ENCODE measurements around the gene CUX1.

CUX1 gene

DNA sequence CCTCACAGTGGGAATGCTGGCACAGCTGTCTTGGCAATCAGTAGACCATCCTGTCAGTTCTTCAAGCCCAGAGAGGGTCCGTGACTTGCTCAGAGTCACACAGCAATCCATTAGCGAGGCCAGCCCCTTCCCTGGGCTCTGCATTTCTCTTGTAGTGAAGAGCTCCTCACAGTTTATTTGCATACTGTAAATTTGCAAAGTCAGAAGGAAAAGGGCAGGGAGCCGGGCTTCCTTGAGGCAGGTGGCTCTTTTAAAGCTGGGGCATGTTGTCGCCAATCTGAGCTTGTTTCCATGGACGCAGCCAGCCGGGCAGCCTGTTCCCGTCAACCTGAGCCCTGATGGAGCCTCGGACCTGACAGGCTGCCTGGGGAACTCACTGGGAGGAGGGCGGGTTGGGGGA lies 123.4 kb downstream of the CUX1 start:
- no peak for DNase-seq

DNA sequence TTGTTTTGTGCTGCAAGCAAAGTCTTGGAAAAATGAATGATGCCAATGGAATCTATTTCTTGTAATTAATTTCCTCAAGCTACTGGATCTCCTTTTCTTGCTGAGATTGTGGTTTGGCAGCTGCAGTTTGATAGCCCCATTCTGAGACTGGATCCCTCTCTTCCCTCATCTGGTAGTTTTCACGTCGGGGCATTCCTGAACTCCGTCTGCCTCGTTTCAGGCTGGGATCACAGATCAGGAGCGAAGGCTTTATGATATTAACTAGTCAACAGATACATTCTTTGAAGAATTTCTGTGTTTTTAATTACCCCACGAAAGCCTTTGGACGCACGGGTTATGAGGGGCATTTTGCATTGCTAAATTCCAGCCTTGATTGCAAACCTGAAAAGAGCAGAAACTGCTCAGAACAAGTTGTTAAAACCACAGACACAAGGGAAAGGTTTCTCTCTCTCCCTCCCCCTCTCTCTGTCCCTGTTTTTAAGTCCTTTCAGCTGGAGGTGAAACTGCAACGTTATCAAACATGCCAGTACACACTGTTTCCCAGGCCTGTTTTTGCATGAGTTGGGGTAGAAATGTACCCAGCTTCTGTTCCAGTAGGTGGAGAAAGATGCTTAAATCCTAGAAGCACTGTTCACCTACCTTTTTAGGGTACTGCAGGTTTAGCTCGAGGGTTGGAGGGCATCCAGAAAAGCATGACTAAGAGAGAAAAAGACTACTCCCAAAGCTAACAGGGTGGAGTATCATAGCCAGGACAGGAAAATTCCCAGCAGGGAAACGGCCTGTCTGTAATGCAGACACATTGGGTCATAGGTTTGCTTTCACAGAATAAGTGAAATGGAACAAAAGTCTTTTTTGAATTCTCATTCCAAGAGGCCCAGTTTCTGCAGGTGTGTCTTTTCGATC lies 124.3 kb downstream of the CUX1 start:
- DNase-seq, result no peak

GRCh38 chr7:101942603-101943210 lies 125.3 kb downstream of the CUX1 start:
- DNase-seq, result no peak

- DNase-seq, result no peak
Observed at GRCh38 chr7:101943306-101943705, 125.9 kb downstream of the CUX1 start.

DNA sequence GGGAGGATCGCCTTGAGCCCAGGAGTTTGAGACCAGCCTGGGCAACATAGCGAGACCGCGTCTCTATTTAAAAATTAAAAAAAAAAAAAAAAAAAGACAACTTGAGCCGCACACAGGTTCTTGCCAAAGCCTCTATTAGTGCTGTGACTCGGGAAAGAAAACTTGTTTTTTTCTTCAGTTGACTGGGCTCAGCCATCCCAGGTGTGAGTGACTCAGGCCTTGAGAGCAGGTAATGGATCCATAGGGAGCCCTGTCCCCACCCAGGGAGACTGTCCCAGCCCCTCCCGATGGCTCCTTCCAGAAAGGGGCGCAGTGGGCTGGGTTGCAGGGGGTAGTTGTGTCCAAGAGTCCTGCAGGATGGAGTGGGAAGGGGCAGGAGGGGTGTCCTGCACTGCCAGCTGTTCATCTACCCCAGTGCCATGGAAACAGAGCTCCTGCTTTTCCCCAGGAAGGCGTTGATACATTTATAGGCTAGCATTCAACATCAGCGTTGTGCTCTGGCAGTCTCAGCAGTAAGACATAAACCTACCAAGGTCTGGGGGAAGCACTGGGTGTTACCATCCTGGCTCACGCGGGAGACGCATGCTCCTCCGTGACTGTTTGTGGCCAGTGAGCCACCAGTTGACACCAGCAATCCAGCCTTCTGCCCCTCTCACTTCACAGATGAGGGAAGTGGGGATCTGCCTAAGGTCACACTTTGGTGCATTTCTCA lies 126.6 kb downstream of the CUX1 start:
- no peak for DNase-seq

DNA sequence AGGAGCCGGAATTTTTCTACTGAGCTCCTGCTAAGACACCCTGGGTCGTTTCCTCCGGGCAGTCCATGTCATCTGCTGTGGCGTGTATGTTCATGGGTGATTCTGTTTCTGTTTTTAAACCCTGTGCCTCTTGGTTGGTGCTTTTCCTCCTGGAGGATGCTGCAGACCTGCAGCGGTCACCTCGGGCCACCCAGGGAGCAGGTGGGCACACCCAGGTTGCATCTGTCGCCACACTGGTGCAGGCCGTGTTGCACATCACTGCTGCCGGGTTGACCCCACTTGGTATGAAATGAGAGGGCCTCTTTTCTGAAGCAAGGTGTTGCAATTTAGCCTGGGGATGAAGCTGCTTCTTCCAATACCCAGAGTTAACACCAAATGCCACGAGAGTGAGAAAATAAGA lies 127.2 kb downstream of the CUX1 start:
- DNase-seq, result no peak

GRCh38 chr7:101945034-101945758 lies 127.8 kb downstream of the CUX1 start:
- DNase-seq, result no peak

GRCh38 chr7:101947899-101948298 lies 130.5 kb downstream of the CUX1 start:
- no peak for DNase-seq

- no peak for DNase-seq
Observed at GRCh38 chr7:101948650-101949049, 131.2 kb downstream of the CUX1 start.

DNA sequence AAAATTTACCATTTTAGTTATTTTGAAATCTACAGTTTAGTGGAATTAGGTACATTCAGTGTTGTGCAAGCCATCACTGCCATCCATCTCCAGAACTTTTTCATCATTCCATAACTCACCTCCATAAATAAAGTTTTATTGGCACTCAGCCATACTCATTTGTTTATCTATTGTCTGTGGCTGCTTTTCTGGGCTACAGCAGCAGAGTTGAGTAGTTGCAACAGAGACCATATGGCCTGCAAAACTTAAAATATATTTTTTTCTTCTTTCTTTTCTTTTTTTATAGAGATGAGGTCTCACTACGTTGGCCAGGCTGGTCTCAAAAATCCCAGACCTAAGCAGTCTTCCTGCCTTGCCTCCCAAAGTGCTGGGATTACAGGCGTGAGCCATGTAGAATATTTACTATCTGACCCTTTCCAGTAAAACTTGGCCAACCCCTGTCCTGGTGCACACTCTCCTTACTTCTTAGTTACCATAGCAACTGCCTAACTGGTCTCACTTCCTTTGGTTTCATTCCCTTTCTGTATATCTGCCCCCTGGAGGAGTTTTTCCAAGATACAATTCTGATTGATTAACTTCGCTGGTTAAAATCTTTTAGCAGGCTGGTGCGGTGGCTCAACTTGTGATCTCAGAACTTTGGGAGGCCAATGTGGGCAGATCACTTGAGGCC lies 133.2 kb downstream of the CUX1 start:
- no peak for DNase-seq

- no peak for DNase-seq
Observed at GRCh38 chr7:101951757-101952156, 134.3 kb downstream of the CUX1 start.

GRCh38 chr7:101952355-101953247 lies 135.2 kb downstream of the CUX1 start:
- DNase-seq, result no peak

- DNase-seq, result no peak
Observed at GRCh38 chr7:101953248-101953819, 135.9 kb downstream of the CUX1 start.

DNA sequence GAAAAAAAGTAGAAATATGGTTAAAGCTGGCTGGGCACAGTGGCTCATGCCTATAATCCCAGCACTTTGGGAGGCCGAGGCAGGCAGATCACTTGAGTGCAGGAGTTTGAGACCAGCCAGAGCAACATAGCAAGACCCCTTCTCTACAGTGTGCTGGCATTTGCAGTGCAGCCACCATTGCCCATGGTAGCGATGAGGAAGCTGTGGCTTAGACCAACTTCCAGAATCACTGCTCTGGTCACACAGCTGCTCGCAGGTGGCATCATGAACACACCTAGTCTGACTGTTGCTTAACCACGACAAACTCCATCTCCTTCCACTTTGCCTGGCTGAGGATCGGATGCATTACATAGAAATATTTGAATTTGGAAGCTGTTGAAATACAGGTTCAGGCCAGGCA lies 137.1 kb downstream of the CUX1 start:
- no peak for DNase-seq

- DNase-seq, result no peak
Observed at GRCh38 chr7:101956130-101956529, 138.7 kb downstream of the CUX1 start.

DNA sequence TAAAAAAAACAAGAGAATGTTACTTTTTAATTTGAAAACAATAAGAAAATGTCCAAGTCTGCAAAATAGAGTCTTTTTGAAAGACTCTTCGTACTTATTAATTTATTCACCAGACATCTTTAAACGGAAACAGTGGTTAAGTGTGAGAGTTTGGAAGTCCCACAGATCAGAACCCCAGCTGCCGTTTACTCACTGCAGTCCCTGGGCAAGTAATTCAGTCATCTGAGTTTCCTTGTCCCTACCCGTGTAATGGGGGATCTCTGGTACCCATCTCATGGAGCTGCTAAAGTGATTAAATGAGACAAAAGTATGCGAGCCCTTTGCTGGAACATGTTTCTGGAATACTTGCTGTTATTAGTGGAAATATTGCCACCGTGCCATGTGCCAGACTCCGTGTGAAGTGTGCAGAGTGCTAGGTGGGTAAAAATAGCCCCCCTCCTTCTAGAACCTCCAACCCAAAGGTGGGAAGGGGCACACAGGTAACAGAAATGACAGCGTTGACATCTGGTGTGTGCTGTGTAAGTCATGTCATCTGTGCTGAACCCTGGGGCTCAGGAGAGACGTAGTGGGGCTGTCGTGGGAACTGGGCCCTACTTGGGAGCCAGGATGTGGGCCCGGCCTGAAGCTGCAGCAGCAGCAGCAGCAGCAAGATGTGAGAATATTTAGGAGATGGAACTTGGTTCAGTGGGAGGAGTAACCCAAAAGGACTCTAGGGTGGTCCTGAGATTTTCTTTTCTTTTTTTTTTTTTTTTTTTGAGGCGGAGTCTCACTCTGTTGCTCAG lies 140.5 kb downstream of the CUX1 start:
- no peak for DNase-seq

GRCh38 chr7:101959342-101959741 lies 141.9 kb downstream of the CUX1 start:
- DNase-seq, result no peak

DNA sequence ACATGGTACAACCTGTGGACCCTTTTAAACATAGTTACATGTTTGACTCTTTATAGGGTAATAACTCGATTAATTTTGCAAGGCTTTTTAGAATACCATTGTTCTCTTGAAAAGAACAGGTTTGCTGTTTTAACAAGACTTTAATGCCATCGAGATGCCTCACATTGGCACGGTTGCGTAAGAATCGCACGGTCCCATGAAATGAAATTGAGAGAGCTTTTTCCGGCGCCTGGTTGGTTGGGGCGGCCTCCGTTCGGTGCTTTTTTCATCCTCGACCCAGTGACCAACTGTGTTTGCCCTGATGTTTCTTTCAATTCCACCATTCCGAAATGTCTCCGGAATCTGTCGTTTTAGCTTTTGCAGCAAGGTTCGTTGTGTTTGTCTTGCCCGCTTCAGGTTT lies 142.4 kb downstream of the CUX1 start:
- no peak for DNase-seq

DNA sequence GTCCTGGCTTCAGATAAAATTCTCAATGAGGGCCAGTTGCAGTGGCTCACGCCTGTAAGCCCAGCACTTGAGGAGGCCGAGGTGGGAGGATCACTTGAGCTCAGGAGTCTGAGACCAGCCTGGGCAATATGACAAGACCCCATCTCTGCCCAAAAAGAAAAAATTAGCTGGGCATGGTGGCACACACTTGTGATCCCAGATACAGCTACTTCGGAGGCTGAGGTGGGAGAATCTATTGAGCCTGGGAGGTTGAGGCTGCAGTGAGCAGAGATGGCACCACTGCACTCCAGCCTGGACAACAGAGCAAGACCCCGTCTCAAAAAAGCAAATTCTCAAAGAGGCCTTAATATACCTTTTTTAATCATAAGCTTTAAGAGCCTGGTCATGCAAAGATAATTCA lies 142.9 kb downstream of the CUX1 start:
- no peak for DNase-seq

- no peak for DNase-seq
Observed at GRCh38 chr7:101960985-101961708, 143.7 kb downstream of the CUX1 start.

Measured in GOT3 (cell line).